Measurements from ENCODE around the gene KRTAP4-11. TPM values are rescaled to one million over a fixed set of nuclear protein-coding genes. Genes with fewer than 3 reads are reported as not detected.

KRTAP4-11 gene
- total and polyA plus RNA-seq, 2 experiments from 2014 or later, result not detected

DNA sequence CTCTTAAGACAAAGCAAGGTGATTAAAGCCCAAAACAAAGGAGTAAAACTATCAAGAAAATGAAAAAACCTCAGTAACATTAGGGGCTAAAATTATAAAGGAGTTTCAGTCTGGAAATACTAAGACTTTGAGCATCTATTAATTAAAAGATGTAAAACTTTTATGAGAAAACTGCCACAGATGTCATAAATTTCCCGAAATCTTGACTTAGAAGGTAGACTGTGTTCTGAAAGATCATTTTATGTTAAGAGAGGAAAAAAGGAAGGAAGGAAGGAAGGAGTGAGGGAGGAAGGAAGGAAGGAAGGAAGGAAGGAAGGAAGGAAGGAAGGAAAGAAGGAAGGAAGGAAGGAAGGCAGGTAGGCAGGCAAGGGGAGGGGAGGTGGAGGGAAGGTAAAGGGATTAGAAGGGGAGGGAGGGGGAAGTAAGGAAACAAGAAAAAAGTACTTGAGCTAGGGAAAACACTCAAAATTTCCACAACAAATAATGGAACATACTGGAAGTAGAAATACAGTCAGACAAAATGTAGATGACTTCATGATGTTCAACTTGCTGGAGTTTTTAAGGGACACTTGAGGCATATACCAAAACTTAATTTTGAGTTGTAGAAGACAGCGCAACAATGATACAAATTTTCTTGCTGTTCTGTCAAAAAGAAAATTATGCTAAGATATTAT, 29.5 kb upstream of the KRTAP4-11 start:
- no peak for DNase-seq (ENCODE audit: low spot score)
- Histone ChIP-seq H3K4me3 (no peak overlapping the region), H3K36me3 (replicated peaks; ENCODE audit: insufficient read depth, low read depth) (no peaks in the 10 kb centered on the region), H3K4me1 (ENCODE audit: insufficient read depth) (no peaks in the 10 kb centered on the region), H4K20me1 (ENCODE audit: insufficient read depth, poor library complexity, severe bottlenecking) (no peaks in the 10 kb centered on the region), H2AFZ (no peak overlapping the region), H3K79me2 (no peaks in the 10 kb centered on the region), H3K27me3 (peaks cover 2% of the 10 kb centered on the region), H3K9me3 (ENCODE audit: low read depth) (no peaks in the 10 kb centered on the region), H3K4me2 (no peak overlapping the region), H3K27ac (no peak overlapping the region), H3K9me2 (replicated peaks; ENCODE audit: insufficient read depth) (no peaks in the 10 kb centered on the region)
- 94% methylated on average over 2 of the region's 2 CpGs for WGBS (ENCODE audit: low lambda C conversion rate, missing lambda C conversion rate)
- TF ChIP-seq EZH2 (IDR thresholded peaks at IDR 0.05; ENCODE audit: borderline replicate concordance), result no peak

DNA sequence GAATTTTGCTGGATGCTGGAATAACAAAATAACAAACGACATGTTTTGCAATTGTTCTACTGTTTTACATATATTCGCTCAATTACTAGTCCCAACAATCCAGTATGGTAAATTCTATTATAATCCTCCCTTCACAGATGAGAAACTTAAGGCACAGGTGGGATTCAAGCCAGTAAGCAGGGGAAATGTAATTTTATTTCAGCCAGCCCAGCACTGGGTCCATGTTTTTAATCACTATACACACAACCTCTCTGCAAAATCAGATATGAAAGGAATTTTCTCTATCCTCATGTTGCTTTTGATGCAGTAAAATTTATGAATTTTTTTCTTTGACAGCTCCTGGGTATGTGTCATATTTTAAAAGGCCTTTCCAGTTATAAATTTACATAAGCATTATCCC, 27.1 kb upstream of the KRTAP4-11 start:
- no peaks in the 10 kb centered on the region for H3K36me3 ChIP-seq (replicated peaks; ENCODE audit: insufficient read depth, low read depth)
- 81% methylated on average over 2 of the region's 2 CpGs for WGBS (ENCODE audit: low lambda C conversion rate, missing lambda C conversion rate)
- TF ChIP-seq, protein P1, sequence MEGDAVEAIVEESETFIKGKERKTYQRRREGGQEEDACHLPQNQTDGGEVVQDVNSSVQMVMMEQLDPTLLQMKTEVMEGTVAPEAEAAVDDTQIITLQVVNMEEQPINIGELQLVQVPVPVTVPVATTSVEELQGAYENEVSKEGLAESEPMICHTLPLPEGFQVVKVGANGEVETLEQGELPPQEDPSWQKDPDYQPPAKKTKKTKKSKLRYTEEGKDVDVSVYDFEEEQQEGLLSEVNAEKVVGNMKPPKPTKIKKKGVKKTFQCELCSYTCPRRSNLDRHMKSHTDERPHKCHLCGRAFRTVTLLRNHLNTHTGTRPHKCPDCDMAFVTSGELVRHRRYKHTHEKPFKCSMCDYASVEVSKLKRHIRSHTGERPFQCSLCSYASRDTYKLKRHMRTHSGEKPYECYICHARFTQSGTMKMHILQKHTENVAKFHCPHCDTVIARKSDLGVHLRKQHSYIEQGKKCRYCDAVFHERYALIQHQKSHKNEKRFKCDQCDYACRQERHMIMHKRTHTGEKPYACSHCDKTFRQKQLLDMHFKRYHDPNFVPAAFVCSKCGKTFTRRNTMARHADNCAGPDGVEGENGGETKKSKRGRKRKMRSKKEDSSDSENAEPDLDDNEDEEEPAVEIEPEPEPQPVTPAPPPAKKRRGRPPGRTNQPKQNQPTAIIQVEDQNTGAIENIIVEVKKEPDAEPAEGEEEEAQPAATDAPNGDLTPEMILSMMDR (IDR thresholded peaks at IDR 0.05; ENCODE audit: poor library complexity), result no peak
- TF ChIP-seq EZH2 (IDR thresholded peaks at IDR 0.05; ENCODE audit: borderline replicate concordance) (no peak), EZH2phosphoT487 (IDR thresholded peaks at IDR 0.05; ENCODE audit: low read depth, severe bottlenecking, unreplicated experiment) (no peak)

DNA sequence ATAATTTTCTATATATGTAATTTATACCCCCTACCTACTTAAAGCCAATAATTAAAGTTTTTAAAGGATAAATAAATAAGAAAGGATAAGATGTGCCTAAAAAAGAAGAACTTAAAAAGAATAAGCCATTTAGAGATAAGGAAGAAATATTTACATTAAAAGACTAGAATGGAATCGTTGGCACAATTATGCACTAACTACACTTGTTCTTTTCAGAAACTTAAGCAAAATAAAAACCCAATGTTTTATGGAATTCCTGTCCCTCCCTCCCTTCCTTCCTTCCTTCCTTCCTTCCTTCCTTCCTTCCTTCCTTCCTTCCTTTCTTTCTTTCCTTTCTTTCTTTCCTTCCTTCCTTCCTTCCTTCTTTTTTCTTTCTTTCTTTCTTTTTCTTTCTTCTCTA, 26.7 kb upstream of the KRTAP4-11 start:
- no peaks in the 10 kb centered on the region for H3K4me1 ChIP-seq (ENCODE audit: insufficient read depth)
- H3K4me2 ChIP-seq, result no peak overlapping the region
- H3K4me3 ChIP-seq, result no peak overlapping the region
- no peaks in the 10 kb centered on the region for H3K9me2 ChIP-seq (replicated peaks; ENCODE audit: insufficient read depth)
- no peaks in the 10 kb centered on the region for H3K9me3 ChIP-seq (ENCODE audit: low read depth)
- H3K79me2 ChIP-seq, result no peaks in the 10 kb centered on the region
- H4K20me1 ChIP-seq (ENCODE audit: insufficient read depth, poor library complexity, severe bottlenecking), result no peaks in the 10 kb centered on the region
- no peak overlapping the region for H2AFZ ChIP-seq
- no peak overlapping the region for H3K27ac ChIP-seq
- no peaks in the 10 kb centered on the region for H3K27me3 ChIP-seq
- WGBS (ENCODE audit: low lambda C conversion rate, missing lambda C conversion rate), result 95% methylated on average over 1 of the region's 1 CpG
- H3K36me3 ChIP-seq (replicated peaks; ENCODE audit: insufficient read depth, low read depth), result no peaks in the 10 kb centered on the region
- TF ChIP-seq, protein P1 (IDR thresholded peaks at IDR 0.05; ENCODE audit: poor library complexity), result no peak
- TF ChIP-seq EZH2phosphoT487 (IDR thresholded peaks at IDR 0.05; ENCODE audit: low read depth, severe bottlenecking, unreplicated experiment) (no peak), EZH2 (IDR thresholded peaks at IDR 0.05; ENCODE audit: borderline replicate concordance) (no peak)
- DNase-seq (ENCODE audit: low spot score), result no peak

More for the DNA sequence above, 27.1 kb upstream of the KRTAP4-11 start:
- H3K4me3 ChIP-seq, result no peak overlapping the region
- no peaks in the 10 kb centered on the region for H3K79me2 ChIP-seq
- no peaks in the 10 kb centered on the region for H3K9me3 ChIP-seq (ENCODE audit: low read depth)
- H3K9me2 ChIP-seq (replicated peaks; ENCODE audit: insufficient read depth), result no peaks in the 10 kb centered on the region
- no peak overlapping the region for H3K27ac ChIP-seq
- no peaks in the 10 kb centered on the region for H3K4me1 ChIP-seq (ENCODE audit: insufficient read depth)
- no peak overlapping the region for H2AFZ ChIP-seq
- no peaks in the 10 kb centered on the region for H3K27me3 ChIP-seq
- no peaks in the 10 kb centered on the region for H4K20me1 ChIP-seq (ENCODE audit: insufficient read depth, poor library complexity, severe bottlenecking)
- H3K4me2 ChIP-seq, result no peak overlapping the region
- no peak for DNase-seq (ENCODE audit: low spot score)

DNA sequence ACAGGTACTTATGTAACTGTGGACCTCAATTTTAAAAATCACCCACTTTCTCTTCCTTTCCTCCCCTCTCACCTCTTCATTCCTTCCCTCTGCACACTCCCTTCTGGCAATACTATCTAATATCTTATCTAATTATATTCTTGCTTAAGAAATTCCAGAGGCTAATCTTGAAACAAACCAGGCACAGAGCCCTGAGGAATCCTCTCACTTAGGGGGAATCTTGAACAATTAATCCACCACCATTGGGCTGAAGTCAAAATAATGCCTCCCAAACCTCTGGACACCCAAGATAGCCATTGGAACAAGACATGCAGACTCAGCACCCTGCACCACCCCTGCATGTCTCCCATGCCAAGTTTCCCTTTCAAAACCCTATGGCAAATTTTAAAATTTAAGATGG, 23.2 kb upstream of the KRTAP4-11 start:
- H3K9me2 ChIP-seq (replicated peaks; ENCODE audit: insufficient read depth), result no peaks in the 10 kb centered on the region
- H2AFZ ChIP-seq, result no peak overlapping the region
- TF ChIP-seq, protein P1 (IDR thresholded peaks at IDR 0.05; ENCODE audit: poor library complexity), result no peak
- no peak for TF ChIP-seq EZH2phosphoT487 (IDR thresholded peaks at IDR 0.05; ENCODE audit: low read depth, severe bottlenecking, unreplicated experiment)
- TF ChIP-seq EZH2 (IDR thresholded peaks at IDR 0.05; ENCODE audit: borderline replicate concordance), result no peak
- no peaks in the 10 kb centered on the region for H3K27me3 ChIP-seq
- no peaks in the 10 kb centered on the region for H3K79me2 ChIP-seq
- no peaks in the 10 kb centered on the region for H3K36me3 ChIP-seq (replicated peaks; ENCODE audit: insufficient read depth, low read depth)
- DNase-seq (ENCODE audit: low spot score), result no peak
- no peak overlapping the region for H3K4me3 ChIP-seq
- H3K4me1 ChIP-seq (ENCODE audit: insufficient read depth), result no peaks in the 10 kb centered on the region
- H3K4me2 ChIP-seq, result no peak overlapping the region
- no peaks in the 10 kb centered on the region for H3K9me3 ChIP-seq (ENCODE audit: low read depth)
- H3K27ac ChIP-seq, result no peak overlapping the region
- H4K20me1 ChIP-seq (ENCODE audit: insufficient read depth, poor library complexity, severe bottlenecking), result no peaks in the 10 kb centered on the region

All from hepatocyte (in vitro differentiated cells).